Mammary epithelial cell (primary cell): Measurements from ENCODE around the gene SARS1.

ENCODE experiments used
- EZH2 ChIP-seq: IDR thresholded peaks from 2 replicates; pipeline ENCODE4 v1.6.1; 2012; ENCODE audit warnings: low read length, inconsistent platforms, borderline replicate concordance
- TF ChIP-seq, protein P1 (sequence below), 2 donors: IDR thresholded peaks in 1 of 2; conservative IDR thresholded peaks in 1 of 2; 2 replicates each; pipeline ENCODE4 v1.5.1; 2011 to 2012; ENCODE audit warnings: inconsistent platforms in 2 of 2, low read length in 2 of 2, mild to moderate bottlenecking in 2 of 2, control low read depth in 1 of 2, low read depth in 1 of 2; ENCODE audit not compliant: insufficient read depth in 1 of 2; ENCODE audit errors: extremely low read depth in 1 of 2

DNA sequence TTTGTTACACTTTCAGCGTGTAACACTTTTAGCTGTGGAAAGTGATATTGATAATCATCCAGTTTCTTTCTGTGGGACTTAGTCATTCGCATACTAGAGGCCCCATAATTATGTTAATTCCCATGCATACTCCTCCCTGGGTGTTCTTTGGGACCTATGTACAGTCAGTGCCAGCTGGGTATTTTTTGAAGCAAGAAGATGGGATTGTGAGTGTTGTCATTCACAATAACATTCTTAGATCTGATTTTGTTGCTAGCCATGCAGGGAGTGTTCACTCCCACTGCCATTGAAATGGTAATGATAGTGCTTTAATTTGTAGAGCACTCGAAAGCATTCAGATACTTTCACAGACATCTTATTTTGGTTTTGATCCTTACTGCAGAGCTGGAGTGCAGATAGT is 11.6 kb downstream of the SARS1 start:
- TF ChIP-seq, protein P1, sequence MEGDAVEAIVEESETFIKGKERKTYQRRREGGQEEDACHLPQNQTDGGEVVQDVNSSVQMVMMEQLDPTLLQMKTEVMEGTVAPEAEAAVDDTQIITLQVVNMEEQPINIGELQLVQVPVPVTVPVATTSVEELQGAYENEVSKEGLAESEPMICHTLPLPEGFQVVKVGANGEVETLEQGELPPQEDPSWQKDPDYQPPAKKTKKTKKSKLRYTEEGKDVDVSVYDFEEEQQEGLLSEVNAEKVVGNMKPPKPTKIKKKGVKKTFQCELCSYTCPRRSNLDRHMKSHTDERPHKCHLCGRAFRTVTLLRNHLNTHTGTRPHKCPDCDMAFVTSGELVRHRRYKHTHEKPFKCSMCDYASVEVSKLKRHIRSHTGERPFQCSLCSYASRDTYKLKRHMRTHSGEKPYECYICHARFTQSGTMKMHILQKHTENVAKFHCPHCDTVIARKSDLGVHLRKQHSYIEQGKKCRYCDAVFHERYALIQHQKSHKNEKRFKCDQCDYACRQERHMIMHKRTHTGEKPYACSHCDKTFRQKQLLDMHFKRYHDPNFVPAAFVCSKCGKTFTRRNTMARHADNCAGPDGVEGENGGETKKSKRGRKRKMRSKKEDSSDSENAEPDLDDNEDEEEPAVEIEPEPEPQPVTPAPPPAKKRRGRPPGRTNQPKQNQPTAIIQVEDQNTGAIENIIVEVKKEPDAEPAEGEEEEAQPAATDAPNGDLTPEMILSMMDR (conservative IDR thresholded peaks at IDR 0.05 in 1 of 2, IDR thresholded peaks at IDR 0.05 in 1 of 2; ENCODE audit: extremely low read depth in 1 of 2, insufficient read depth in 1 of 2, low read depth in 1 of 2, low read length in 2 of 2): no peak
- no peak for TF ChIP-seq EZH2
